IMR-90 (cell line): ENCODE results near the gene EHBP1. TPM values are rescaled to one million over a fixed set of nuclear protein-coding genes. Genes with fewer than 3 reads are reported as not detected.

ENCODE experiments used
- ATAC-seq: fragments of 200-7000 bp; cut with Tn5 transposase; 2 replicates; pipeline ENCODE4 v1.9.1; 2020; ENCODE audit warnings: low read depth, mild to moderate bottlenecking, moderate library complexity
- BruUV-seq: library from RNA; stranded (reverse); fragments of 400-500 nt; replicated peaks from 2 replicates; lab custom pipeline; 2021; lab: Mats Ljungman, UMichigan
- CTCF ChIA-PET: fragments of 300-600 bp; formaldehyde crosslinking; extraction: SDS; loops from one replicate; lab custom pipeline; 2021; ENCODE audit warnings: antibody characterized with exemption; lab: Yijun Ruan, JAX
- POLR2A ChIA-PET: fragments of 300-600 bp; sonication (Branson Sonifier 250); formaldehyde crosslinking; loops from one replicate; lab custom pipeline; 2022; ENCODE audit warnings: antibody characterized with exemption; ENCODE audit not compliant: unreplicated experiment; lab: Charles Lee
- DNase-seq: peaks from one replicate; pipeline ENCODE4 v3.0.0; 2013
- H2AFZ ChIP-seq: replicated peaks from 2 replicates; pipeline ENCODE3; 2013; ENCODE audit warnings: low read length, mild to moderate bottlenecking; ENCODE audit not compliant: poor library complexity
- H2AK5ac ChIP-seq: 2 replicates; pipeline ENCODE4 v1.6.1; 2013; ENCODE audit warnings: low read depth, low read length, inconsistent platforms
- H2AK9ac ChIP-seq: replicated peaks from 2 replicates; pipeline ENCODE3; 2013; ENCODE audit warnings: mild to moderate bottlenecking, low read depth, low read length, moderate library complexity; ENCODE audit not compliant: poor library complexity
- H2BK120ac ChIP-seq: 2 replicates; pipeline ENCODE4 v1.6.1; 2013; ENCODE audit warnings: low read depth, low read length, inconsistent platforms
- H2BK15ac ChIP-seq: 3 replicates; pipeline ENCODE4 v1.6.1; 2013; ENCODE audit warnings: low read depth, low read length, inconsistent platforms
- H2BK20ac ChIP-seq: 2 replicates; pipeline ENCODE4 v1.6.1; 2013; ENCODE audit warnings: low read depth, mild to moderate bottlenecking, inconsistent platforms, low read length, moderate library complexity
- H2BK5ac ChIP-seq: 2 replicates; pipeline ENCODE4 v1.6.1; 2013; ENCODE audit warnings: mild to moderate bottlenecking, low read depth, low read length, inconsistent platforms; ENCODE audit not compliant: poor library complexity, severe bottlenecking
- H3K14ac ChIP-seq: replicated peaks from 2 replicates; pipeline ENCODE4 v1.6.1; 2013; ENCODE audit warnings: low read depth, low read length, inconsistent platforms
- H3K18ac ChIP-seq: 2 replicates; pipeline ENCODE4 v1.6.1; 2013; ENCODE audit warnings: low read depth, low read length, control low read depth
- H3K23ac ChIP-seq: 2 replicates; pipeline ENCODE4 v1.6.1; 2013; ENCODE audit warnings: low read depth, low read length, inconsistent platforms
- H3K27ac ChIP-seq: 2 replicates; pipeline ENCODE4 v1.5.1; 2013; ENCODE audit warnings: mild to moderate bottlenecking, control low read depth, low read length; ENCODE audit not compliant: insufficient read depth
- H3K27me3 ChIP-seq: 2 replicates; pipeline ENCODE4 v1.6.1; 2013; ENCODE audit warnings: low read length; ENCODE audit not compliant: control insufficient read depth, insufficient read depth
- H3K36me3 ChIP-seq: 2 replicates; pipeline ENCODE4 v1.6.1; 2013; ENCODE audit warnings: low read length, mixed read lengths; ENCODE audit not compliant: control insufficient read depth, insufficient read depth
- H3K4ac ChIP-seq: 2 replicates; pipeline ENCODE4 v1.6.1; 2013; ENCODE audit warnings: low read depth, low read length, inconsistent platforms
- H3K4me1 ChIP-seq: 2 replicates; pipeline ENCODE4 v1.6.1; 2013; ENCODE audit warnings: low read length, mixed read lengths; ENCODE audit not compliant: control insufficient read depth, insufficient read depth
- H3K4me2 ChIP-seq: 2 replicates; pipeline ENCODE4 v1.6.1; 2013; ENCODE audit warnings: low read depth, mild to moderate bottlenecking, control low read depth, low read length, moderate library complexity
- H3K4me3 ChIP-seq: 2 replicates; pipeline ENCODE4 v1.5.1; 2013; ENCODE audit warnings: low read depth, mild to moderate bottlenecking, control low read depth, low read length, moderate library complexity; ENCODE audit not compliant: insufficient read depth
- H3K56ac ChIP-seq: 2 replicates; pipeline ENCODE4 v1.6.1; 2013; ENCODE audit warnings: low read length, inconsistent platforms; ENCODE audit not compliant: insufficient read depth; ENCODE audit errors: extremely low read depth
- H3K79me1 ChIP-seq, 2 experiments: 2 replicates each; pipeline ENCODE4 v1.6.1; 2013; ENCODE audit warnings: low read length in 2 of 2, inconsistent platforms in 1 of 2, low read depth in 1 of 2
- H3K9ac ChIP-seq: 2 replicates; pipeline ENCODE4 v1.6.1; 2013; ENCODE audit warnings: low read depth, low read length, control low read depth
- H3K9me1 ChIP-seq: 2 replicates; pipeline ENCODE4 v1.6.1; 2013; ENCODE audit warnings: low read length, inconsistent platforms; ENCODE audit not compliant: insufficient read depth
- H3K9me3 ChIP-seq: 2 replicates; pipeline ENCODE4 v1.6.1; 2013; ENCODE audit warnings: low read length; ENCODE audit not compliant: control insufficient read depth, insufficient read depth
- H4K20me1 ChIP-seq: 2 replicates; pipeline ENCODE4 v1.6.1; 2013; ENCODE audit warnings: low read length, inconsistent platforms; ENCODE audit not compliant: insufficient read depth
- H4K5ac ChIP-seq: 2 replicates; pipeline ENCODE4 v1.6.1; 2013; ENCODE audit warnings: mild to moderate bottlenecking, low read depth, low read length, control low read depth
- H4K8ac ChIP-seq, 2 experiments: 2 replicates each; pipeline ENCODE4 v1.6.1; 2013; ENCODE audit warnings: low read depth in 2 of 2, low read length in 2 of 2, control low read depth in 1 of 2, inconsistent platforms in 1 of 2
- H4K91ac ChIP-seq: 2 replicates; pipeline ENCODE4 v1.6.1; 2013; ENCODE audit warnings: low read depth, low read length, inconsistent platforms; ENCODE audit not compliant: insufficient read depth
- CEBPB ChIP-seq: IDR thresholded peaks from 2 replicates; pipeline ENCODE4 v1.6.1; 2012; ENCODE audit warnings: low read depth, low read length, improper control_type of control experiment
- MXI1 ChIP-seq: IDR thresholded peaks from 2 replicates; pipeline ENCODE4 v1.6.1; 2012; ENCODE audit warnings: low read depth, mild to moderate bottlenecking, low read length, moderate library complexity, borderline replicate concordance
- WGBS, 2 experiments: methylation state at CpG; one replicate each; pipeline versions ENCODE4 v1.1.5 to v1.1.7; 2013; ENCODE audit warnings: missing lambda C conversion rate in 2 of 2; ENCODE audit not compliant: insufficient read length in 1 of 2; ENCODE audit errors: extremely low coverage in 2 of 2; 5-methylcytosine and 5-hydroxymethylcytosine counted together
- dilution Hi-C: fragments of 300-500 bp; cut with HindIII; formaldehyde crosslinking; loops from one replicate; pipeline ENCODE4 v1.14.3; 2018; ENCODE audit warnings: low sequenced_read_pairs; ENCODE audit not compliant: unreplicated experiment
- in situ Hi-C: fragments of 300-500 bp; cut with MboI; formaldehyde crosslinking; loops from 3 replicates; pipeline ENCODE4 v1.14.3; 2019; ENCODE audit warnings: low sequenced_read_pairs, inconsistent platforms, mixed read lengths
- intact Hi-C: fragments of 100-400 bp; cut with micrococcal nuclease; formaldehyde crosslinking; loops from 2 replicates; pipeline ENCODE4 v1.10.0; 2022
- polyA plus RNA-seq, 3 experiments: library from polyadenylated mRNA; depleted of rRNA; stranded (reverse); fragments of >200 nt; gene quantifications; 2 replicates each; pipeline ENCODE4 v1.2.3, GENCODE V29; 2012; ENCODE audit warnings: low replicate concordance in 1 of 3
- total RNA-seq: library from RNA; depleted of rRNA; stranded (reverse); fragments of >200 nt; gene quantifications from 2 replicates; pipeline ENCODE4 v1.2.3, GENCODE V29; 2012

Gene EHBP1
- total and polyA plus RNA-seq, 2 of the 4 experiments (the other 2 are of a cell fraction), result 28.3 to 44.4 TPM

DNA sequence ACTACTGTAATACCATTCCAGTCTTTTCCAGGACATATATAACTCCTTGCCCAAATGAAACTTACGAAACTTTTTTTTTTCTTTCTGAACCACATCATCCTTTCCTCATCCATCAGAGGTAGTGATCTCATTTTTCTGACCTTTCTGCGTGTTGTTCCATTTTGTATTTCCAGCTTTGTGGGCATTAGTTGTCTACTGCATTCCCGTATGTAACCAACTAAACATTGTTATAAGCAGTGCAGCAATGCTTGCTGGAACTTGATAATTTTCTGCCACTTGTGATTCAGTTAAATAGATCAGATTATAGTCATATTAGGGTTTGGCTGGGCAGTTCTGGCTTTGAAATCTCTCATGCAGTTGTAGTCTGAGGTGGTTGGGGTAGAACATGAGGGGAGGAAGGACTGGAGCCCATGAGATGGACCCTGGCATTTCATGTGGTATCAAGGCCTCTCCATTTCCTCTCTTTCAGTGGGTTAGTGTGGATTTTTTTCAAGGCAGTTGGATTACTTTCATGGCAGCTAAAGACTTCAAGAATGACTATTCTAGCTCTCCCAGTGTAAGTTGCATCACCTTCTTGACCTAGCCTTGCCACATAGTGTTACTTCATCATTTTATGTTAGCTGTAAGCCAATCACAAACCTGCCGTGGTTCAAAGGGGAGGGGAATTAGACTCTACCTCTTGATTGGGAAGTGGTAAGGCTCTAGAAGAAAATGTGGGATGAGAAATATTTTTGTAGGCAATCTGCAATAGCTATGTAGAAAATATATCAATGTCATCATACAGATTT is 80.5 kb downstream of the EHBP1 start:
- Histone ChIP-seq H3K79me1 (peaks cover 15 to 40% of the 10 kb centered on the region in 2 experiments; a peak in 3 of 4 replicates), H4K20me1 (no peaks in the 10 kb centered on the region; the same call in 1 of the 2 replicates), H2BK5ac (peak overlapping the region; percentile 46), H3K27me3 (no peaks in the 10 kb centered on the region), H3K9me3 (no peaks in the 10 kb centered on the region; the same call in 1 of the 2 replicates), H4K8ac (no peak overlapping the region), H3K4ac (peak overlapping the region; percentile 28; the same call in 1 of the 2 replicates), H3K9me1 (peaks cover 9% of the 10 kb centered on the region; the same call in 1 of the 2 replicates), H2AK5ac (no peak overlapping the region), H3K27ac (peak overlapping the region; percentile 57; the same call in 1 of the 2 replicates), H4K5ac (0 out of 2 replicates have a peak overlapping the region, but pooled peaks have one; percentile 53), H3K36me3 (peaks cover 5% of the 10 kb centered on the region; the same call in 1 of the 2 replicates), H3K23ac (no peak overlapping the region), H3K56ac (no peak overlapping the region), H3K9ac (no peak overlapping the region), H3K4me1 (peaks cover 9% of the 10 kb centered on the region), H4K91ac (no peak overlapping the region), H3K18ac (peak overlapping the region; percentile 78), H3K14ac (peak overlapping the region; percentile 54; the same call in 1 of the 2 replicates), H3K4me2 (peak overlapping the region; percentile 28; the same call in 1 of the 2 replicates), H3K4me3 (no peak overlapping the region), H2BK15ac (no peak overlapping the region), H2BK20ac (no peak overlapping the region), H2BK120ac (no peak overlapping the region), H2AFZ (no peak overlapping the region), H2AK9ac (no peak overlapping the region)
- BruUV-seq, result no TSS peak
- CTCF ChIA-PET, result interaction anchor here (0.6 to 0.9 kb wide), 2 partner anchors 14 to 1509 kb away, joined by 3 to 5 read pairs; no protein-coding TSS in a partner anchor
- dilution Hi-C loops (no loop called here), in situ Hi-C loops (loop anchor here (10.0 to 25.0 kb wide), 3 partner anchors 239 to 701 kb away; no protein-coding TSS in a partner anchor), intact Hi-C loops (loop anchor here (2.0 to 10.0 kb wide), 3 partner anchors 237 to 759 kb away; no protein-coding TSS in a partner anchor)
- no CpG with 5 or more reads among the region's 4 CpGs for WGBS, 2 experiments
- DNase-seq (peak; percentile 64), ATAC-seq (peak; percentile 27; the same call in 1 of the 2 replicates)
- POLR2A ChIA-PET, result no interaction called here
- TF ChIP-seq CEBPB (peak; percentile 92), MXI1 (no peak)
